Bronchial epithelial cell (primary cell): Measurements from ENCODE around the gene HRCT1. TPM values are rescaled to one million over a fixed set of nuclear protein-coding genes. Genes with fewer than 3 reads are reported as not detected.

Source experiments
- DNase-seq: peaks from one replicate; pipeline ENCODE4 v3.0.0-alpha.2; 2010; ENCODE audit warnings: low read depth
- FAIRE-seq: peaks from 2 replicates; lab custom pipeline; 2011; peaks lifted over from hg19 to GRCh38; lab: Jason Lieb, UNC
- H3K27me3 ChIP-seq: 2 replicates; pipeline ENCODE4 v1.5.1; 2011; ENCODE audit warnings: low read length; ENCODE audit not compliant: control insufficient read depth, insufficient read depth
- H3K36me3 ChIP-seq: 2 replicates; pipeline ENCODE4 v1.5.1; 2011; ENCODE audit warnings: low read length; ENCODE audit not compliant: control insufficient read depth, insufficient read depth
- H3K4me3 ChIP-seq: 2 replicates; pipeline ENCODE4 v1.5.1; 2011; ENCODE audit warnings: mild to moderate bottlenecking, low read depth, low read length, control low read depth
- CTCF ChIP-seq: IDR thresholded peaks from 2 replicates; pipeline ENCODE4 v1.5.1; 2011; ENCODE audit warnings: mild to moderate bottlenecking, moderate library complexity, low read length, control low read depth, inconsistent platforms; ENCODE audit not compliant: insufficient read depth, severe bottlenecking
- total RNA-seq: library from RNA; depleted of rRNA; stranded (reverse); fragments of >200 nt; gene quantifications from 2 replicates; pipeline ENCODE4 v1.2.1, GENCODE V29; 2014

The HRCT1 gene
- total RNA-seq, 1 donor from 2014 or later: 0.26 TPM

- no peak for DNase-seq
- Histone ChIP-seq H3K36me3 (no peaks in the 10 kb centered on the region), H3K4me3 (no peak overlapping the region), H3K27me3 (no peaks in the 10 kb centered on the region)
- no peak for TF ChIP-seq CTCF
- no peak for FAIRE-seq
Observed at GRCh38 chr9:35952526-35953191, 46.7 kb downstream of the HRCT1 start.

- TF ChIP-seq CTCF: peak; percentile 77
- no peak for FAIRE-seq
- Histone ChIP-seq H3K27me3 (no peaks in the 10 kb centered on the region), H3K36me3 (no peaks in the 10 kb centered on the region), H3K4me3 (no peak overlapping the region)
- DNase-seq: peak; percentile 69
Observed at GRCh38 chr9:35954942-35955546, 49.0 kb downstream of the HRCT1 start.

GRCh38 chr9:35956651-35957050, 50.6 kb downstream of the HRCT1 start:
- TF ChIP-seq CTCF: no peak
- no peak for DNase-seq
- H3K27me3 ChIP-seq: peaks cover 2% of the 10 kb centered on the region
- H3K4me3 ChIP-seq: no peak overlapping the region
- no peaks in the 10 kb centered on the region for H3K36me3 ChIP-seq
- FAIRE-seq: no peak

Other genes with a start within 250 kb of the HRCT1 start
- gene RMRP, start 248.2 kb upstream of the HRCT1 start, total RNA-seq: 15,881 and 37,648 TPM in 2 replicates
- gene CCDC107, start 247.9 kb upstream of the HRCT1 start, total RNA-seq: 11.4 and 13.7 TPM in 2 replicates
- gene ARHGEF39, start 241.0 kb upstream of the HRCT1 start, total RNA-seq: 0.13 and 0.79 TPM in 2 replicates
- 3.2 and 28.5 TPM in 2 replicates for gene CA9, start 232.3 kb upstream of the HRCT1 start, total RNA-seq
- 46.1 and 57.7 TPM in 2 replicates for gene TPM2, start 216.3 kb upstream of the HRCT1 start, total RNA-seq
- gene TLN1, start 174.0 kb upstream of the HRCT1 start, total RNA-seq: 71.0 and 79.0 TPM in 2 replicates
- gene CREB3, start 173.5 kb upstream of the HRCT1 start, total RNA-seq: 45.4 and 57.9 TPM in 2 replicates
- 34.8 and 37.9 TPM in 2 replicates for gene GBA2, start 157.0 kb upstream of the HRCT1 start, total RNA-seq
- gene RGP1, start 156.9 kb upstream of the HRCT1 start, total RNA-seq: 11.8 and 16.8 TPM in 2 replicates
- not detected in 2 replicates for gene MSMP, start 151.9 kb upstream of the HRCT1 start, total RNA-seq
- gene NPR2, start 114.6 kb upstream of the HRCT1 start, total RNA-seq: 5.0 and 7.9 TPM in 2 replicates
- 0.13 and 0.26 TPM in 2 replicates for gene SPAG8, start 93.9 kb upstream of the HRCT1 start, total RNA-seq
- gene HINT2, start 91.2 kb upstream of the HRCT1 start, total RNA-seq: 22.6 and 22.7 TPM in 2 replicates
- gene FAM221B, start 77.5 kb upstream of the HRCT1 start, total RNA-seq: not detected in 2 replicates
- 0.79 and 1.5 TPM in 2 replicates for gene TMEM8B, start 77.0 kb upstream of the HRCT1 start, total RNA-seq
- not detected in 2 replicates for gene OR13J1, start 35.8 kb upstream of the HRCT1 start, total RNA-seq
- not detected in 2 replicates for gene SPAAR, start 3.3 kb downstream of the HRCT1 start, total RNA-seq
- gene OR2S2, start 52.0 kb downstream of the HRCT1 start, total RNA-seq: not detected in 2 replicates
- gene RECK, start 130.7 kb downstream of the HRCT1 start, total RNA-seq: 1.3 and 1.4 TPM in 2 replicates
- 0.26 and 1.8 TPM in 2 replicates for gene GLIPR2, start 230.5 kb downstream of the HRCT1 start, total RNA-seq